NCI-H82 treated with DMSO at 0.1 percent for 48 hours (cell line): ENCODE data around the gene AHR.

Source experiments
- DNase-seq: peaks from one replicate; lab custom pipeline; 2025; ENCODE audit not compliant: unreplicated experiment; lab: John Stamatoyannopoulos, UW

The AHR gene

GRCh38 chr7:17302575-17303142 lies 4.2 kb downstream of the AHR start:
- DNase-seq = no peak

GRCh38 chr7:17304926-17305325 lies 6.5 kb downstream of the AHR start:
- DNase-seq = no peak

GRCh38 chr7:17305387-17306171 lies 7.1 kb downstream of the AHR start:
- no peak for DNase-seq

GRCh38 chr7:17307000-17307399 lies 8.5 kb downstream of the AHR start:
- no peak for DNase-seq

- no peak for DNase-seq
These were observed 9.1 kb downstream of the AHR start for GRCh38 chr7:17307558-17307957.

GRCh38 chr7:17307969-17308648 lies 9.7 kb downstream of the AHR start:
- DNase-seq = no peak

- DNase-seq = no peak
These were observed 12.7 kb downstream of the AHR start for GRCh38 chr7:17311194-17311593.

- DNase-seq = no peak
These were observed 13.5 kb downstream of the AHR start for GRCh38 chr7:17311952-17312351.

GRCh38 chr7:17312641-17313040 lies 14.2 kb downstream of the AHR start:
- no peak for DNase-seq

- DNase-seq = no peak
These were observed 14.7 kb downstream of the AHR start for GRCh38 chr7:17313194-17313593.

- no peak for DNase-seq
These were observed 17.5 kb downstream of the AHR start for GRCh38 chr7:17315974-17316373.

- DNase-seq = no peak
These were observed 19.7 kb downstream of the AHR start for GRCh38 chr7:17318146-17318545.

- DNase-seq = no peak
These were observed 21.0 kb downstream of the AHR start for GRCh38 chr7:17319164-17320101.

- DNase-seq = no peak
These were observed 21.6 kb downstream of the AHR start for GRCh38 chr7:17320102-17320497.

- no peak for DNase-seq
These were observed 22.2 kb downstream of the AHR start for GRCh38 chr7:17320657-17321056.

GRCh38 chr7:17325364-17325763 lies 26.9 kb downstream of the AHR start:
- no peak for DNase-seq

GRCh38 chr7:17326378-17326777 lies 27.9 kb downstream of the AHR start:
- DNase-seq = no peak

GRCh38 chr7:17328641-17329040 lies 30.2 kb downstream of the AHR start:
- no peak for DNase-seq

GRCh38 chr7:17329440-17329839 lies 31.0 kb downstream of the AHR start:
- DNase-seq = no peak

GRCh38 chr7:17331891-17332501 lies 33.5 kb downstream of the AHR start:
- DNase-seq = no peak

GRCh38 chr7:17333221-17333620 lies 34.8 kb downstream of the AHR start:
- DNase-seq = no peak
